ENCODE measurements around the gene GMPPA. TPM values are rescaled to one million over a fixed set of nuclear protein-coding genes. Genes with fewer than 3 reads are reported as not detected.

GMPPA gene
- polyA plus RNA-seq, 3 donors: 27.5 to 39.9 (median 35.8) TPM

DNA sequence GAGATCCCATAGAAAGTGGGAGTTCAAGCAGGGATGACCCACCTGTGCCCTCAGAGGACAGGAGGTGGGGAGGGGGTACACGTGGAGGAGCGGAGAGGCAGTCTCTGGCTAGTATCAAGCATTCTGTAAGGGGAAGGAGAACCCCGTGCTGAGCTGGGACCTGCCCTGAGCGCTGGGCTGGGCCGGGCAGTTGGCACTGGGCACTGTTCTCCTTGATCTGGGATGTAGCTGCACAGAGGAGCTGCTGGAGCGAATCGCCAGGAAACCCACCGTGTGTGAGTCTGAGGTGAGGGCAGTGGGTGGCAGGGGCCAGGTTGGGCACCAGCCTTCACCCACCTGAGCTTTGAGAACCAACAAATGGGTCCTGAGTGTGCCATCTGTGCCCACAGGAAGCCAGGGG is 19.8 kb upstream of the GMPPA start:
- WGBS, 3 donors: 65 to 86% (median 84%) methylated on average over 8 of the region's 8 CpGs
- no peak overlapping the region for H3K27ac ChIP-seq (ENCODE audit: low read depth, low read length)

DNA sequence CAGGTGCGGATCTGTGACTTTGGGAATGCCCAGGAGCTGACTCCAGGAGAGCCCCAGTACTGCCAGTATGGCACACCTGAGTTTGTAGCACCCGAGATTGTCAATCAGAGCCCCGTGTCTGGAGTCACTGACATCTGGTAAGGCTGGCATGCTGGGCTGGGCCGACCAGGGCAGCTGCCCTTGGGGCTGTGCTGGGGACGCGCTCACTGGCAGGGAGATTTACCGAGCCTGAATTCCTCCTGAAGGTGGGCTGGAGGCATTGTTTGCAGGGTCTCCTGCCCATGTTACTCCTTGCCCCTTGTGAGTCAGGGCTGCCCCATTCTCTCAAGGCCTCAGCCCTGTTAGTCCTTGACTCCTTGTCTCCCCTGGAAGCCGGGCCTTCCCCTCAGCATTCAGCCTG is 18.7 kb upstream of the GMPPA start:
- 77 to 91% (median 87%) methylated on average over 8 of the region's 8 CpGs for WGBS, 3 donors
- no peak overlapping the region for H3K27ac ChIP-seq (ENCODE audit: low read depth, low read length)

DNA sequence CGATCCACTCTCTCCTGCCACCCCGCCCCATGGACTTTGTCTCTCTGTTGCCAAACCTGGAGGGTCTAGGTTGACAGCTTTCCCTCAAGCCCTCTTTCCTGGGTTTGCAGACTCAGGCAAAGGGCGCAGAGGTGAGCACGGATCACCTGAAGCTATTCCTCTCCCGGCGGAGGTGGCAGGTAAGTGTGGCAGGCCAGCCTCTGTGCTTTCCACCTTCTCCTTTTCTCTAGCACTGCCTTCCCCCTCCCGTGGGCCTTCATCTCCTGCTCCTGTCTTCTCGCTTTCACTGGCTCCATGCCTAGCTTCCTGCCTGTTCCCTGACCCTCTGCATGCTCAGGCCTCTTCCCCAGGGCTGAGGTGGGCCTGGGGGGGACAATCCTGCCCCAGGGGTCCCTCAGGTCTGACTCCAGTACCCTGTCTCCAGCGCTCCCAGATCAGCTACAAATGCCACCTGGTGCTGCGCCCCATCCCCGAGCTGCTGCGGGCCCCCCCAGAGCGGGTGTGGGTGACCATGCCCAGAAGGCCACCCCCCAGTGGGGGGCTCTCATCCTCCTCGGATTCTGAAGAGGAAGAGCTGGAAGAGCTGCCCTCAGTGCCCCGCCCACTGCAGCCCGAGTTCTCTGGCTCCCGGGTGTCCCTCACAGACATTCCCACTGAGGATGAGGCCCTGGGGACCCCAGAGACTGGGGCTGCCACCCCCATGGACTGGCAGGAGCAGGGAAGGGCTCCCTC is 15.9 kb upstream of the GMPPA start:
- 70 to 75% (median 71%) methylated on average over 17 of the region's 17 CpGs for WGBS, 3 donors
- no peak overlapping the region for H3K27ac ChIP-seq (ENCODE audit: low read depth, low read length)

DNA sequence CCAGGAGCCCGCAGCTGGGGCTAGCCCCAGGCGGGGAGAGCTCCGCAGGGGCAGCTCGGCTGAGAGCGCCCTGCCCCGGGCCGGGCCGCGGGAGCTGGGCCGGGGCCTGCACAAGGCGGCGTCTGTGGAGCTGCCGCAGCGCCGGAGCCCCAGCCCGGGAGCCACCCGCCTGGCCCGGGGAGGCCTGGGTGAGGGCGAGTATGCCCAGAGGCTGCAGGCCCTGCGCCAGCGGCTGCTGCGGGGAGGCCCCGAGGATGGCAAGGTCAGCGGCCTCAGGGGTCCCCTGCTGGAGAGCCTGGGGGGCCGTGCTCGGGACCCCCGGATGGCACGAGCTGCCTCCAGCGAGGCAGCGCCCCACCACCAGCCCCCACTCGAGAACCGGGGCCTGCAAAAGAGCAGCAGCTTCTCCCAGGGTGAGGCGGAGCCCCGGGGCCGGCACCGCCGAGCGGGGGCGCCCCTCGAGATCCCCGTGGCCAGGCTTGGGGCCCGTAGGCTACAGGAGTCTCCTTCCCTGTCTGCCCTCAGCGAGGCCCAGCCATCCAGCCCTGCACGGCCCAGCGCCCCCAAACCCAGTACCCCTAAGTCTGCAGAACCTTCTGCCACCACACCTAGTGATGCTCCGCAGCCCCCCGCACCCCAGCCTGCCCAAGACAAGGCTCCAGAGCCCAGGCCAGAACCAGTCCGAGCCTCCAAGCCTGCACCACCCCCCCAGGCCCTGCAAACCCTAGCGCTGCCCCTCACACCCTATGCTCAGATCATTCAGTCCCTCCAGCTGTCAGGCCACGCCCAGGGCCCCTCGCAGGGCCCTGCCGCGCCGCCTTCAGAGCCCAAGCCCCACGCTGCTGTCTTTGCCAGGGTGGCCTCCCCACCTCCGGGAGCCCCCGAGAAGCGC is 15.0 kb upstream of the GMPPA start:
- 17 to 31% (median 31%) methylated on average over 47 to 58 of the region's 58 CpGs for WGBS, 3 donors
- H3K27ac ChIP-seq (ENCODE audit: low read depth, low read length): no peak overlapping the region

DNA sequence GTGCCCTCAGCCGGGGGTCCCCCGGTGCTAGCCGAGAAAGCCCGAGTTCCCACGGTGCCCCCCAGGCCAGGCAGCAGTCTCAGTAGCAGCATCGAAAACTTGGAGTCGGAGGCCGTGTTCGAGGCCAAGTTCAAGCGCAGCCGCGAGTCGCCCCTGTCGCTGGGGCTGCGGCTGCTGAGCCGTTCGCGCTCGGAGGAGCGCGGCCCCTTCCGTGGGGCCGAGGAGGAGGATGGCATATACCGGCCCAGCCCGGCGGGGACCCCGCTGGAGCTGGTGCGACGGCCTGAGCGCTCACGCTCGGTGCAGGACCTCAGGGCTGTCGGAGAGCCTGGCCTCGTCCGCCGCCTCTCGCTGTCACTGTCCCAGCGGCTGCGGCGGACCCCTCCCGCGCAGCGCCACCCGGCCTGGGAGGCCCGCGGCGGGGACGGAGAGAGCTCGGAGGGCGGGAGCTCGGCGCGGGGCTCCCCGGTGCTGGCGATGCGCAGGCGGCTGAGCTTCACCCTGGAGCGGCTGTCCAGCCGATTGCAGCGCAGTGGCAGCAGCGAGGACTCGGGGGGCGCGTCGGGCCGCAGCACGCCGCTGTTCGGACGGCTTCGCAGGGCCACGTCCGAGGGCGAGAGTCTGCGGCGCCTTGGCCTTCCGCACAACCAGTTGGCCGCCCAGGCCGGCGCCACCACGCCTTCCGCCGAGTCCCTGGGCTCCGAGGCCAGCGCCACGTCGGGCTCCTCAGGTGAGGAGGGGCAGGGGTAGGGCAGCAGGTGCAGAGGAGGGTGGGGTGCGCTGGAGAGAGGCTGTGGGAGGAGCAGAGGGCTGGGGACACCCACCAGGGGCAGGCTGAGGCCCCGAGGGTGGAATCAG is 14.1 kb upstream of the GMPPA start:
- no peak overlapping the region for H3K27ac ChIP-seq (ENCODE audit: low read depth, low read length)

DNA sequence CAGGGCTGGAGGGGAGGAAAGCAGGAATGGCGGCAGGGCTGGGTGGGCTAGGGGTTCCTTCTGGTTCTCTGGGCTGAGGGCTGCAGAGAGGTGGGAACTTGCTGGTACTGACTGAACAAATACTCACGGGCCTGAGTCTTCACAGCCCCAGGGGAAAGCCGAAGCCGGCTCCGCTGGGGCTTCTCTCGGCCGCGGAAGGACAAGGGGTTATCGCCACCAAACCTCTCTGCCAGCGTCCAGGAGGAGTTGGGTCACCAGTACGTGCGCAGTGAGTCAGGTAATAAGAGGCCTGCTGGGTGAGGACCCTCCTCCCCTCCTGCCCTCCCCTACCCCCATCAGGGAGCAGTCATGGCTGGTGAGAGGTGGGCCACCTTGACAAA is 13.5 kb upstream of the GMPPA start:
- WGBS, 3 donors: 64 to 83% (median 80%) methylated on average over 11 to 12 of the region's 12 CpGs
- no peak overlapping the region for H3K27ac ChIP-seq (ENCODE audit: low read depth, low read length)

More for the DNA sequence above, 14.1 kb upstream of the GMPPA start:
- WGBS, 3 donors: 3 to 8% (median 4%) methylated on average over 51 to 89 of the region's 89 CpGs

DNA sequence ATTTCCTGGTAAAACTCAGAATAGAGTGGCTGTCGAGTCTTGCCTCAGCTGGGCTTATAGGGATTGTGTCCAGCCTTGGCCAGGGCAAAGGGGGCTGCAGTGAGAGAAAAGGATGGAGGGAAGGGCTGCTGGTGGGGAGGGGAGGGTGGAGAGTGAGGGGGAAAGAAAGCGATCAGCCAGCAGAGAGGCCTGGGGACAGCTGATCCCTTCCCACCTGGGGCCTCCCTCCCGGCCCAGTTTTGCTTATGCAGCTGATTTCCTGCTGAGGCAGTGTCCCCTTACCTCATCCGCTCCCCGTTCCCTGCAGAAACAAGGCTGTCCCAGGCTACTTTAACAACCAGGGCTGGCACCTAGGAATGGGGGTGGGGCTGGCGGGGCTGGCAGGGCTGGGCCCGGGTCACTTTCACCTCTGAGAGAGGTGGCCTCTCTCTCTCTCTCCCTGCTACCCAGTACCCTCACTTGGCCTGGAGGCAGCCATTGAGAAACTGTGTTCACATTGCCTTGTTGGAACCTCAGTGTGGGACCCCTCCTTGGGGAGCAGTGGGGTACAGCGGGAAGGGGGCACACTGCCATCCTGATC is 12.2 kb upstream of the GMPPA start:
- WGBS, 3 donors: 62 to 74% (median 63%) methylated on average over 8 of the region's 8 CpGs
- H3K27ac ChIP-seq (ENCODE audit: low read depth, low read length): no peak overlapping the region

DNA sequence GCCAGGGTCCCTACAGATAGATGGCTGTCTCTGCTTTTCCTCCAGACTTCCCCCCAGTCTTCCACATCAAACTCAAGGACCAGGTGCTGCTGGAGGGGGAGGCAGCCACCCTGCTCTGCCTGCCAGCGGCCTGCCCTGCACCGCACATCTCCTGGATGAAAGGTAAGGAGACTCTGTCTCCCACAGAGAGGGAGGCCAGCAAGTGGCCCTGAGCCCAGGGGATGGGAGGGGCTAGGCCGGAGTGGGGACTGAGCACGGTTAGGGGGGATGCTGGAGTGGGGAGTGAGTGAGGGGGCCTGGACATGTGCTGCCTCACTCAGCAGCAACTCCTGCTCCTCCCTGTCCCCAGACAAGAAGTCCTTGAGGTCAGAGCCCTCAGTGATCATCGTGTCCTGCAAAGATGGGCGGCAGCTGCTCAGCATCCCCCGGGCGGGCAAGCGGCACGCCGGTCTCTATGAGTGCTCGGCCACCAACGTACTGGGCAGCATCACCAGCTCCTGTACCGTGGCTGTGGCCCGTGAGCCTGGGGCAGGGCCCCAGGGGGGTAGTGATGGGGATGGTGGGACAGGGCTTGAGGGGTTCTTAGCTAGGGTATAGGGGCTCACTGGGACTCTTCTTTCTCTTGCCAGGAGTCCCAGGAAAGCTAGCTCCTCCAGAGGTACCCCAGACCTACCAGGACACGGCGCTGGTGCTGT is 10.4 kb upstream of the GMPPA start:
- H3K27ac ChIP-seq (ENCODE audit: low read depth, low read length): no peak overlapping the region
- WGBS, 3 donors: 83 to 95% (median 89%) methylated on average over 10 to 17 of the region's 17 CpGs

DNA sequence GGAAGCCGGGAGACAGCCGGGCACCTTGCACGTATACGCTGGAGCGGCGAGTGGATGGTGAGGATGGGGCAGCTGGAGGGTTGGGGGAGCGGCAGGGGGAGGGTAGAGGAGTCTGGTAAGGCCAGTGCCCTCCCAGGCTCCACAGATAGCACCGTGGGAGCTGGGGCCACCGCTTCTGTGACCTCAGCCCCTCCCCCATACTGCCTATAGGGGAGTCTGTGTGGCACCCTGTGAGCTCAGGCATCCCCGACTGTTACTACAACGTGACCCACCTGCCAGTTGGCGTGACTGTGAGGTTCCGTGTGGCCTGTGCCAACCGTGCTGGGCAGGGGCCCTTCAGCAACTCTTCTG is 9.9 kb upstream of the GMPPA start:
- no peak overlapping the region for H3K27ac ChIP-seq (ENCODE audit: low read depth, low read length)
- 85 to 90% (median 87%) methylated on average over 14 of the region's 14 CpGs for WGBS, 3 donors

DNA sequence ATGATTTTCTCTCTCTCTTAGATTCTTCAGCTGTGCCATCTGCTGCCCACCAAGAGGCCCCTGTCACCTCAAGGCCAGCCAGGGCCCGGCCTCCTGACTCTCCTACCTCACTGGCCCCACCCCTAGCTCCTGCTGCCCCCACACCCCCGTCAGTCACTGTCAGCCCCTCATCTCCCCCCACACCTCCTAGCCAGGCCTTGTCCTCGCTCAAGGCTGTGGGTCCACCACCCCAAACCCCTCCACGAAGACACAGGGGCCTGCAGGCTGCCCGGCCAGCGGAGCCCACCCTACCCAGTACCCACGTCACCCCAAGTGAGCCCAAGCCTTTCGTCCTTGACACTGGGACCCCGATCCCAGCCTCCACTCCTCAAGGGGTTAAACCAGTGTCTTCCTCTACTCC is 9.4 kb upstream of the GMPPA start:
- 76 to 94% (median 84%) methylated on average over 8 to 9 of the region's 9 CpGs for WGBS, 3 donors
- no peak overlapping the region for H3K27ac ChIP-seq (ENCODE audit: low read depth, low read length)

DNA sequence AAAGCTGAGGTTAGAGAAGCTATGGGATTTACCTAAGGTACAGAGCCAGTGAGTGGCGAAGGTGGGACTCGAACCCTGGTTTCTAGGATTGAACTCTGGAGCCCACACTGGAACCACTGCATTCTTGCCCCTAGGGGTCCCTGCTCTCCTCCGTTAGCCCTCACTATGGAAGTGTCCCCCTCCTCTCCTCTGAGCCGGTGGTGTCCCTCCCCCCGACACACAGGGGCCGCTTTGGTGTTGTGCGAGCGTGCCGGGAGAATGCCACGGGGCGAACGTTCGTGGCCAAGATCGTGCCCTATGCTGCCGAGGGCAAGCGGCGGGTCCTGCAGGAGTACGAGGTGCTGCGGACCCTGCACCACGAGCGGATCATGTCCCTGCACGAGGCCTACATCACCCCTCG is 8.5 kb upstream of the GMPPA start:
- 85 to 91% (median 88%) methylated on average over 23 of the region's 23 CpGs for WGBS, 3 donors
- no peak overlapping the region for H3K27ac ChIP-seq (ENCODE audit: low read depth, low read length)

DNA sequence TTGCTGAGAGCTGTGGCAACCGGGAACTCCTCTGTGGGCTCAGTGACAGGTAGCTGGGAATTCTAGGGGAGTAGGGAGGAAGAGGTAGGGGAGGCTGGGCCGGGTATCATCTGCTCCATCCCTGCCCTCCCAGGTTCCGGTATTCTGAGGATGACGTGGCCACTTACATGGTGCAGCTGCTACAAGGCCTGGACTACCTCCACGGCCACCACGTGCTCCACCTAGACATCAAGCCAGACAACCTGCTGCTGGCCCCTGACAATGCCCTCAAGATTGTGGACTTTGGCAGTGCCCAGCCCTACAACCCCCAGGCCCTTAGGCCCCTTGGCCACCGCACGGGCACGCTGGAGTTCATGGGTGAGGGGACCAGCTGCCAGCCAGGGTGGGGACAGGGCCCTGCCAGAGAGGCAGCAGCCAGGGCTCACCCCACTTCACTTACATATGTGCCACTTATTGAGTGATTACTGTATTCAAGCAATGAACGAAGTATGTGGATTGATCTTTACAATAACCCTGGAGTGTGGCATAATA is 8.0 kb upstream of the GMPPA start:
- no peak overlapping the region for H3K27ac ChIP-seq (ENCODE audit: low read depth, low read length)
- WGBS, 3 donors: 85 to 94% (median 87%) methylated on average over 10 of the region's 10 CpGs

DNA sequence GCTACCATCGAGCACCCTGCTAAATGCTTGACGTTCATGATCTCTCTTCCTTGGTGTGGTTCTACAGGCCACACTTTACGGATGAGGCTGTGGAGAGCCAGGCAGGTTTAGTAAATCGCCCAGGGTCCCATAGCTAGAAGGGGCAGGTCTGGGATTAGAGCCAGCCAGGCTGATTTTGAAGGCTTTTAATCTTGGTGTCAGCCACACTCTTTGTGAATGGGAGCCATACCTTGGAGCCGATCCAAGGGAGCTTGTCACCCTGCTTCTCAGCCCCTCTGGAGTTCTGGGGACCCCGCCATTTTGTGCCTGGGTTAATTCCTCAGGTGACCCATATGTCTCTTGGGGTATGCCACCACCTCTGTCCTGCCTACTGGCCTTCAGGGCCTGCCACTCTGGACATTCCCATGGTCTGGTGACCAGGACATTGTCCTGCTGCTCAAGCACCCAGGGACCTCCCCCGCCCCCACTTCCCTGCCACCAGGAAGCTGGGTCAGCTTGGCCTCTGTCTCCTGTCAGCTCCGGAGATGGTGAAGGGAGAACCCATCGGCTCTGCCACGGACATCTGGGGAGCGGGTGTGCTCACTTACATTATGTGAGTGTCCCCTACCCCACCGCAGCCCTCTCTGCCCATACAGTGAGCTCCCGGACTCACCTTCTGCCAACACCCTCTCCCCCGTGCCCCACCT is 7.3 kb upstream of the GMPPA start:
- 72 to 81% (median 79%) methylated on average over 13 to 14 of the region's 14 CpGs for WGBS, 3 donors
- no peak overlapping the region for H3K27ac ChIP-seq (ENCODE audit: low read depth, low read length)

DNA sequence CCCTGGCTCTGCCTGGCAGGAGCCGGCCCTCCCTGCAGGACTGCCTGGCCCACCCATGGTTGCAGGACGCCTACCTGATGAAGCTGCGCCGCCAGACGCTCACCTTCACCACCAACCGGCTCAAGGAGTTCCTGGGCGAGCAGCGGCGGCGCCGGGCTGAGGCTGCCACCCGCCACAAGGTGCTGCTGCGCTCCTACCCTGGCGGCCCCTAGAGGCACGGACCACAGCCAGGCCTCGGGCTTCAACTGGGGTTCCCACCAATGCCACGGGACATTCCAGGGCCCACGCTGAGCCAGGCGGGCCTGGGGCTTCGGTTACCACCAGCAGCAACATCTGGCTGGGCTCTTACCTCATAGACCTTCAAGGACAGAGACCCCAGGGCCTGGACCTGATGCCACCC is 6.1 kb upstream of the GMPPA start:
- WGBS, 3 donors: 63 to 72% (median 66%) methylated on average over 20 of the region's 20 CpGs
- no peak overlapping the region for H3K27ac ChIP-seq (ENCODE audit: low read depth, low read length)

DNA sequence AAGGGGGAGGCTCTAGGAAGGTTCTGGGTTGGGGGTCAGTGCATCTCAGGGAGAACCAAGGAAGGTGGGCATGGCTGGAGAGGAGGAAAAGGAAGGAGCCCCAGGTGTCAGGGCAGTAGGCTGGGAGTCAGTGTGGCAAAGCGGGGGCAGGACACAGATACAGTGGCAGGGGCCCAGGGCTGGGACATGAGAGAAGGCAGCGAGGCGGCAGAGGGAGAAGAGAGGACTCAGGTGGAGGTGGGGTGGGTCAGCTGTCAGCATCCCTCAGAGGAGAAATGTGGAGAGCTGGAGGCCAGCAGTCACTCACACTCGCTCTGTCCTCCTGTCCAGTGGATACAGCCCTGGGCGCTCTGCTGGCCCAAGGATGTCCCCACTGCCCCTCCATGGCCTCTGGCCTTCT is 5.6 kb upstream of the GMPPA start:
- H3K27ac ChIP-seq (ENCODE audit: low read depth, low read length): no peak overlapping the region
- WGBS, 3 donors: 90 to 94% (median 93%) methylated on average over 5 of the region's 5 CpGs

DNA sequence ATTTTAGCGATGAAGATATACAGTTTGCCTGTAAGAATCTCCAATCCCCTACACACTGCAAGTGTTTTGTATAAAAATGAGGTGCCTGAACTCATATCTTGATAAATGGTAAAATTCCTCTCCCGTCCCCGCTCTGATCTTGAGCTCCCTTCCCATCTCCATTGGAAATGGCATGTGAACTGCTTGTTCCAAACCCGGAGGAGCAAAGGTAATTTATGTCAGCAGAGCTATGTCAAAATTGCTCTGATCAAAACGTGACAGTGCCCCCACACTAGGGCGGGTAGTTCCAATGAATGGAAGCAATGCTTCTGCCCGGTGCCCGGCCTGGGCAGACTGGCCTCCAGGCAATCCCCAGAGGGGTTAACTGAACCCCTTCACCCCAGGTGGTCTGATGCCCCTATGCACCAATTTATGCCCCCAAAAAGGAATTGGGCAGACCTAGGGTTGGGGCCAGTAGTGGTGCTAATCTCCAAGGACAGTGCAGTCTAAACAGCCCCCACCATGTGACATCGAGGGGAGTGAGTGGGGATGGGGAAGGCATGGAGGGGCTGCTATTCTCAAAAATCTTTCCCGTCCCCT is 3.6 kb upstream of the GMPPA start:
- WGBS, 3 donors: 27 to 31% (median 27%) methylated on average over 10 of the region's 10 CpGs
- H3K27ac ChIP-seq (ENCODE audit: low read depth, low read length): no peak overlapping the region

DNA sequence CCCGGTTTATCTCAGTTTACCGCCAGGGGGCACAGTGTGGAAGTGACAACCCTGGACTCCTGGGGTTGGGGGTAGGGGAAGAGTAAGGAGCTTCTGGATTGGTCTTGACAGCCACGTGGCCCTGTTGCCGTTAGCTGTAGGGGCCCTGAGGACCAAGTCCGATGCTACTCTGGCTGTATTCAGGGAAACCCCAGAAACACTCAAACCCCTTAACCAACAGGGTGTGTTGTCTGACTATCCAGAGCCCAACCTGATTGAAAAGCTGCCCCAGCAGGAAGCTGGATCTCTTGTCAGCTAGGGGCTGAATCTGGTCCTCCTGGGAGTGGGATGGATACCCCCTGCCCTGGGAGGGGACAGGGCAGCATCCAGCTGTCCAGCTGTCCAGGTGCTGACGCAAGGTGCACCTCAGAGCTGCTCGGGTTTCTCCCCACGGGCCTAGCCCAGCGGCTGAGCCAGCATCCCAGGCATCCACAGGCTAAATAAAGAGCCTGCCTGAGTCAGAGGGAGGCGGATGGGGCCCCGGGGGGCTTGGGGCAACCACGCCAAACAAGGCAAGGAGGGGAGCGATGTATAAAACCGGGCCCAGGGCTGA is 3.1 kb upstream of the GMPPA start:
- 27 to 33% (median 28%) methylated on average over 14 of the region's 14 CpGs for WGBS, 3 donors
- H3K27ac ChIP-seq (ENCODE audit: low read depth, low read length): no peak overlapping the region

Measured in adipose tissue (tissue), 3 donors.